SK-N-MC (cell line): ENCODE data around the gene BRAF.

Experiments
- DNase-seq: peaks from one replicate; pipeline ENCODE4 v3.0.0-alpha.2; 2011; ENCODE audit warnings: low read depth, low spot score
- H3K27ac ChIP-seq: fragments of 200-600 bp; sonication (generic); 2 replicates; pipeline ENCODE4 v1.5.1; 2016; ENCODE audit warnings: mixed run types
- H3K36me3 ChIP-seq: fragments of 200-600 bp; sonication (generic); 2 replicates; pipeline ENCODE4 v1.6.1; 2017; ENCODE audit warnings: antibody characterized with exemption, low read length, mixed read lengths; ENCODE audit not compliant: insufficient read depth
- H3K4me3 ChIP-seq: fragments of 200-600 bp; sonication (generic); 2 replicates; pipeline ENCODE4 v1.5.1; 2016
- H3K9ac ChIP-seq: fragments of 200-600 bp; sonication (generic); 2 replicates; pipeline ENCODE4 v1.8.0; 2017; ENCODE audit warnings: mixed run types, mixed read lengths; ENCODE audit not compliant: insufficient read length
- H3K9me3 ChIP-seq: fragments of 200-600 bp; sonication (generic); 2 replicates; pipeline ENCODE4 v1.6.1; 2017; ENCODE audit warnings: low read depth, mild to moderate bottlenecking, antibody characterized with exemption, low read length, moderate library complexity, mixed read lengths
- EZH2 ChIP-seq: fragments of 200-600 bp; sonication (generic); IDR thresholded peaks from one replicate; pipeline ENCODE4 v1.6.1; 2017; ENCODE audit warnings: antibody characterized with exemption
- FOXP2 ChIP-seq: optimal IDR thresholded peaks from 2 replicates; pipeline ENCODE3; 2011; ENCODE audit warnings: mild to moderate bottlenecking, moderate library complexity; ENCODE audit not compliant: insufficient read depth; ENCODE audit errors: extremely low read length, control extremely low read depth
- POLR2AphosphoS5 ChIP-seq: IDR thresholded peaks from 2 replicates; pipeline ENCODE4 v1.6.1; 2012; ENCODE audit warnings: mild to moderate bottlenecking, low read depth, low read length, borderline replicate concordance

The BRAF gene

DNA sequence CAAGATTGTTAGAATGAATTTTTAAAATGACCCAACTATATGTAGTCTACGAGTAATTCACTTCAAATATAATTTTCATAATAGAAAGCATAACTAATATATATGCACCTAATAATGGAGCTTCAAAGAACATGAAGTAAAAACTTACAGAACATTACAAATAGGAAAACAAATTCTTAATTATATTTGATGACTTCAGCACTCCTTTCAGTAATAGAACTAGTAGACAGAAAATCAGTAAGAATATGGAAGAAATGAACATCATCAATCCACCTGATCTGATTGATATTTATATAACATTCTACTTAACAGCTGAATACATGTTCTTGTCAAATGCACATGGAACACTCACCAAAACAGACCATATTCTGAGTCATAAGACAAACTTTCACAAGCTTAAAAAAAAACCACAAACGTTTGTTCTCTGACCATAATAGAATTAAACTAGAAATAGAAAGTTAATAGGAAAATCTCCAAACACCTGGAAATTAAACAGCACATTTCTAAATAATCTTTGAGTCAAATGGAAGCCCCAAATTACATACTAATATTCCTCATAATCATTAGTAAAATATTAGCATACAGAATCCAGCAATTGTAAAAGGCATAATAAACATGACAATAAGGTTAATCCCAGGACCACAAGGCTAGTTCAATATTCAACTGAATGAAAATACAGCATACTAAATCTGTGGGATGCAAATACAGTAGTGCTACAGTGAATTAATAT is 48.0 kb downstream of the BRAF start:
- H3K4me3 ChIP-seq: no peak overlapping the region
- no peaks in the 10 kb centered on the region for H3K36me3 ChIP-seq
- no peak overlapping the region for H3K27ac ChIP-seq
- H3K9ac ChIP-seq: no peak overlapping the region
- H3K9me3 ChIP-seq: no peaks in the 10 kb centered on the region
- DNase-seq: no peak
- no peak for TF ChIP-seq FOXP2
- TF ChIP-seq EZH2: no peak
- TF ChIP-seq POLR2AphosphoS5: no peak

DNA sequence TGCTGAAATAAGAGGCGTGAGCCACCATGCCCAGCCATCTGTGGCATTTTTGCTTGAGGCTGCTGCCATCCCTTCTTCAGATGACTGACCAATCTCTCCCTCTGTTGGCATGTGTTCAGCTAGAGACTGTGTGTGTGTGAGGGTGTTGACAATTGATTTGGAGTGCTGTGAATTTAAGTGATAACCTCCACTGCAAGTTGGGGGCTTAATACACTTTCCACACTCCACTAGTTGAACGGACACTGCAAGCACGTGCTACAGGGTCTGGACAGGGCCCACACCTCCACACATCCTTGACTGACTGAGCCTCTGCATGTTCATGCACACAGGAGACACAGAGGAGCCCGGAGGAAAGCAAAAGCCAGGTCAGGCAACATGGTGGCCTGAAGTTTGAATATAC is 51.3 kb downstream of the BRAF start:
- no peak for DNase-seq
- H3K9ac ChIP-seq: no peak overlapping the region
- TF ChIP-seq EZH2 (no peak), POLR2AphosphoS5 (no peak), FOXP2 (no peak)

GRCh38 chr7:140870003-140870402 is 54.7 kb downstream of the BRAF start:
- Histone ChIP-seq H3K9ac (no peak overlapping the region), H3K36me3 (no peaks in the 10 kb centered on the region), H3K9me3 (no peaks in the 10 kb centered on the region), H3K27ac (no peak overlapping the region), H3K4me3 (no peak overlapping the region)
- no peak for DNase-seq
- no peak for TF ChIP-seq POLR2AphosphoS5
- TF ChIP-seq FOXP2: no peak
- TF ChIP-seq EZH2: no peak

More for the DNA sequence above, 51.3 kb downstream of the BRAF start:
- Histone ChIP-seq H3K27ac (no peak overlapping the region), H3K36me3 (no peaks in the 10 kb centered on the region), H3K9me3 (no peaks in the 10 kb centered on the region), H3K4me3 (no peak overlapping the region)

- no peak for DNase-seq
- TF ChIP-seq POLR2AphosphoS5: no peak
- TF ChIP-seq FOXP2: no peak
- no peak for TF ChIP-seq EZH2
- H3K9me3 ChIP-seq: no peaks in the 10 kb centered on the region
- no peak overlapping the region for H3K4me3 ChIP-seq
- no peak overlapping the region for H3K9ac ChIP-seq
- no peaks in the 10 kb centered on the region for H3K36me3 ChIP-seq
- no peak overlapping the region for H3K27ac ChIP-seq
Observed at GRCh38 chr7:140869430-140869829, 55.3 kb downstream of the BRAF start.

DNA sequence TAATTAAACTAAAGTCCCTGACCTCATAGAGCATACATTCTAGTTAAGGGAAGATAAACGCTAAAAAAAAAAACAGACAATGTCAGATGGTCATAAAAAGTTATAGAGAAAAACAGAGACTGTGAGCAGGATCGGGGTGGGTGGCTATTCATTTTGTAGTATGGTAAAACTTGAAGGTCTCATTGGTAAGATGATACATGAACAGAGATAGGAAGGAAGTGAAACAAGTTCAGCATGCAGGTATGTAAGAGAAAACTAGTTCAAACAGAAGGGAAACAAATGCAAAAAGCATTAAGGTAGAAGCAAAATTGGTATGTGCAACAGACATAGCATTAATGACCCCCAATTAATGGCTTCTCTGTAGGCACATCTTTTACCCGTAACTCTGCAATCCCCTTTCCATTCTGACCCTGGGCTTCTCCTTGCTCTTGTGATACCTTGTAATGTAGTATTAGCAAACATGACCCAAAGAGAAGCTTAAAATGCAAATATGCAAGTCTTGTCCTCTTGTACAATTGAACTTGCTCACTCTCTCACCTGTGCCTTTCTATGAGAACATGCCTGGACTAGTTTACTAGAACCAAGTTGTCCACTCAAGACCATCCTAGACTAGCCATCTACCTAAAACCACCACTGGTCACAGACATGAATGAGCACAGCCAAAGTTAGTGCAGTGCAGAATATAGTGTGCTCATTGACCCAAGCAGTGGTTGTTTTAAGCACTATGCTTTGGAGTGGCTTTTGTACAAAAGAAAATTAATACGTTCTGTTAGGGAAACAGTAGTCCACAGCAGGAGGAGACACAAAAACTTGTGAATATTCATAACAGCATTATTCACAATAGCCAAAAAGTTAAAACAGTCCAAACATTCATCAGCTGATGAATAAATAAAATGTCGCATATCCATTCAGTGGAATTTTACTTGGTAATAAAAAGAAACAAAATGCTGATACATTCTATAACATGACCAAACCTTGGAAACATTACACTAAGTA is 57.0 kb downstream of the BRAF start:
- TF ChIP-seq FOXP2 (no peak), POLR2AphosphoS5 (no peak), EZH2 (no peak)

GRCh38 chr7:140866926-140867325 is 57.8 kb downstream of the BRAF start:
- H3K9ac ChIP-seq: no peak overlapping the region
- peaks cover 11% of the 10 kb centered on the region for H3K36me3 ChIP-seq
- no peak for TF ChIP-seq POLR2AphosphoS5
- no peak for TF ChIP-seq FOXP2
- TF ChIP-seq EZH2: no peak
- no peak overlapping the region for H3K27ac ChIP-seq
- H3K9me3 ChIP-seq: 0 out of 2 replicates have a peak, but pooled peaks cover 4% of the 10 kb centered on the region
- DNase-seq: no peak
- no peak overlapping the region for H3K4me3 ChIP-seq

More for the DNA sequence above, 57.0 kb downstream of the BRAF start:
- no peak overlapping the region for H3K27ac ChIP-seq
- H3K36me3 ChIP-seq: peaks cover 11% of the 10 kb centered on the region
- H3K9ac ChIP-seq: no peak overlapping the region
- H3K9me3 ChIP-seq: 0 out of 2 replicates have a peak, but pooled peaks cover 4% of the 10 kb centered on the region
- H3K4me3 ChIP-seq: no peak overlapping the region
- DNase-seq: no peak

DNA sequence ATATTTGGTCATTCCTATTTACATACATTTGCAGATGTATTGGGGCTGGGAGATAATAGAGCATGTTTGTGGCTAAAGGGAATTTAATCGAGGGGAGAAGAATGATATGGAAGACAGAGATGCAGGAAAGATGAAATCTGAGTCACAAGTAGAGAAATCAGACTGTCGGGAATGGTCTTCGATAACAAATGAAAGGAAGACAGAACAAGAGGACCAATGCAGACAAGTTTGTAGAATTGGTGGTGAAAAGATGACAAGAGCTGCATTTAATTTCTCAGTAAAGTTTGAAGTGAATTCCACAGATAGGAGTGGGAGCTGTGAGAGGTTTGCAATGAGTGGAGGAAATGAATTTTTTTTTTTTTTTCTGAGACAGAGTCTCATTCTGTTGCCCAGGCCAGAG is 60.0 kb downstream of the BRAF start:
- H3K36me3 ChIP-seq: peaks cover 11% of the 10 kb centered on the region
- no peak overlapping the region for H3K27ac ChIP-seq
- 0 out of 2 replicates have a peak, but pooled peaks cover 4% of the 10 kb centered on the region for H3K9me3 ChIP-seq
- H3K4me3 ChIP-seq: no peak overlapping the region
- DNase-seq: no peak
- H3K9ac ChIP-seq: no peak overlapping the region
- TF ChIP-seq FOXP2 (no peak), POLR2AphosphoS5 (no peak)

DNA sequence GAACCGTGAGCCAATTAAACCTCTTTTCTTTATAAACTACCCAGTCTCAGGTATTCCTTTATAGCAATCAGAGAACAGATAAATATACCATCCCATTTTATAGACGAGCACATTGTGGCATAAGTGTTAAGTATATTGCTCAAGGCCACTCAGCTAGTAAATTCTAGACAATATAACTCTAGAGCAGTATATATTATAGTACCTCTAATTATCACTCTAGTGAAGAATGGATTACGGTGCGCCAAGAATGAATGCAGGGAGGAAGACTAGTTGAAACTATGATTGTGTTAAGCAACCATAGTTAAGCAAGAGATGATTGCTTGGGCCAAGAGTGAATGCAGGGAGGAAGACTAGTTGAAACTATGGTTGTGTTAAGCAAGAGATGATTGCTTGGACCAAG is 60.9 kb downstream of the BRAF start:
- Histone ChIP-seq H3K36me3 (peaks cover 11% of the 10 kb centered on the region), H3K4me3 (no peak overlapping the region), H3K27ac (no peak overlapping the region), H3K9me3 (0 out of 2 replicates have a peak, but pooled peaks cover 4% of the 10 kb centered on the region), H3K9ac (no peak overlapping the region)
- no peak for DNase-seq
- TF ChIP-seq EZH2 (no peak), FOXP2 (no peak), POLR2AphosphoS5 (no peak)
